CD4-positive, alpha-beta T cell treated with Interferon alpha-2 for 1 hour (primary cell): ENCODE results near the gene KCNAB2.
A peak's percentile ranks its signal among the peaks of the same experiment; 100 is the strongest.

Experiments used
- DNase-seq, 2 donors: peaks; one replicate each; pipeline ENCODE4 v3.0.0-alpha.2; 2020 to 2022

The KCNAB2 gene

DNA sequence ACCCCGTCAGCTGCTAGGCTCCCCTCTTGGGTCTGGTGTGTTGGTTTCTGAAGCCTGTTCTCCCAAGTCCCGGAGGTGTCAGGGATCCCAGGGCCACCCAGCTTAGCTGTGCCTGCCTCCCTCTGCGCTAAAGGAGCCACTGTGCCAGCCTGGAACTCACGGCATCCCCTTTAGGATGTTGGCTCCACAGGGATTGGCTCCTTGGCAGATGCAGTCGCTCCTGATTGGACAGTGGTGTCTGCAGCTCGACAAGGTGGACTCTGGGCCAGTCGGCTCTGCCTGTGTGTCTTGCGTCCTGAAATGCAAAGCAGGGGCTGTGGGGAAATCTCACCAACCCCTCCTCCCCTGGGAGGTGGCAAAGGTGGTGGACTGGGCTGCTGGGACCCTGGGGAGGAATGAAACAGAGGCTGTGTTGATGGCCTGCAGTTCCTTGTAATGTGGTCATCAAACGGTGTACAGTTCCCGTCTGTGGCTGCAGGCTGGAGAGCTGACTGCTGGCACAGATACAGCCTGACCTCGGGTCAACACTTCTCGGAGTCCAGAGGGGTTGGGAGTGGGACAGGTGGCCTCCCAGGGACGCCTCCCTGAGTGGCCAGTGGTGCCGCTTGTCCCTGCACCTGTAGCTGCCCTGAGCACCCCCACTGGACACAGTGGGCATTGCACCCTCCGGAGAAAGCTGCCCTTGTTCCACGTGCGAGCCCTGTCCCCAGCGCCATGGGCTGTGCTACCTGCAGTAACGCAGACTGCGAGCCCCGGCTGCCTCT is 11.5 kb upstream of the KCNAB2 start:
- peak; percentile 20 to 44 for DNase-seq

- no peak for DNase-seq
Observed at GRCh38 chr1:6034750-6035096, 11.0 kb upstream of the KCNAB2 start.

- no peak for DNase-seq
Observed at GRCh38 chr1:6035303-6035702, 10.4 kb upstream of the KCNAB2 start.

DNA sequence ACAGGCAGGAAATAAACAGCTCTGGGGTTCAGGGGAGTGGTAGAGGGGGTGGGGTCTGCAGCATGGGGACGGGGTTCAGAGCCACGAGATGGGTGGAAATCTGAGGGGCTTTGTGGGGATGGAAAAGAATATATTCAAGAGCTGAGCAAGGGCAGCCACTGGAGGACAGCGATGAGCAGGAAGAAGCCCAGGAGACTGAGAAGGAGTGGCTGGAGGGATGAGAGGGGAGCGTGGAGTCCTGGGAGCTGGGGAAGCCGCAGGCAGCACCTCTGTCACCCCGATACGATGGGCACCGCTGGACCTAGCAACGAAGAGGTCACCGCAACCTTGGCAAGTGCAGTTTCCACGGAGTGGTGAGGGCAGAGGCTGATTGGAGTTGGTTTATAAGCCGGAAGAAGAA is 10.0 kb upstream of the KCNAB2 start:
- no peak for DNase-seq

DNA sequence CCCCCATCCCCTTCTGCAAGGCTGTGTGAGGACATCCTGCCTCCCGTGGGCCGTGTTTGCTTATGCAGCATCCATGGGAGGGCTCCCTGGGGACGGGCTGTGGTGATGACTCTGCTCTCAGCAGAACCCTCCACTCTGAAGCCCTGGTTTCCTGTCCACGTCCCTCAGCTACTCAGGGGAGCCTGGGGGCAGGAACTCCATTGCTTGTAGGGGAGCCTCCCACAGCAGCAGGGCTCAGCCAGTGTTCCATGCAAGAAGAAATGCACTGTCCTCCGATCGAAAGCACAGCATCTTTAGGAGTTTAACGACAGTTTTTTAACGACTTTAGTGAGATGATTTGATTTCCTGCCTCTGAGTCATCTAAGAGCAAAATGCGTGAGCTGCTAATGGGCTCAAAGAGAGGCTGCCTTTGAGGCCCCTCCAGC is 8.3 kb upstream of the KCNAB2 start:
- no peak for DNase-seq

GRCh38 chr1:6038603-6039002 is 7.1 kb upstream of the KCNAB2 start:
- no peak for DNase-seq

DNA sequence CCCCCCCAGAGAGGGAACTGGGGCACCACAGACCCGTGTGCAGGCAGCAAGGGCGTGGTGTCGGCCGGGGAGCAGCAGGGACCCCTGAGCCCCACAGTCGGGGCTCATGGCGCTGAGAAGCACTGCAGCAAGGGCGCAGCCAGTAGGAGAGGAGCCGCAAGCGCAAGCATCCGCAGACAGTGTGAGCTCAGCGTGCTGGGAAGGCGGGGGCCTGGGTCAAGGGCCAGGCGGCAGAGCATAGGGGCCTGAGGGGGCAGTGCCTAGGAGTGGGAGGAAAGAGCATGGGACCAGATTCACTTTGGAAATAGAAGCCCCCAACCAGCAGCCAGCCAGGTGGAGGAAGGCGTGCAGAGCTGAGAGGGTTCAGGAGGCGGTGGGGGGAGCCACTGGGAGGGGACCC is 6.7 kb upstream of the KCNAB2 start:
- DNase-seq: no peak

DNA sequence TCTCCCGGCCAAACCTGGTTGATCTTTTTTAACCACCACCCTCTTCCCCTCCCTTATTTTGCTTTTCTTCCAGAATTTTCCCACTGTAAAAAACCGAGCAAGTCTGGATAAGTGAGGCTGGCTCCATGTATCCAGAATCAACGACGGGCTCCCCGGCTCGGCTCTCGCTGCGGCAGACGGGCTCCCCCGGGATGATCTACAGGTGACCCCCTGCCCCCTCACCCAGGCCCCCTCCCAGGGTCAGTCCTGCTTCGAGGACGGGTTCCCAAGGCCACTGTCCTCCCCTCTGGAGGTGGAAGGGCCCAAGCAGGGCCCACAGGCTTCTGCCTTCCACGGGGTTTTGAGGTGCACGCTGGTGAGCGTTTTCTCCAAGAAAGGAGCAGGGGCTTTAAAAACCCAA is 5.2 kb upstream of the KCNAB2 start:
- no peak for DNase-seq

- DNase-seq: no peak
Observed at GRCh38 chr1:6040861-6041415, 4.8 kb upstream of the KCNAB2 start.

- DNase-seq: no peak
Observed at GRCh38 chr1:6041432-6042062, 4.1 kb upstream of the KCNAB2 start.

DNA sequence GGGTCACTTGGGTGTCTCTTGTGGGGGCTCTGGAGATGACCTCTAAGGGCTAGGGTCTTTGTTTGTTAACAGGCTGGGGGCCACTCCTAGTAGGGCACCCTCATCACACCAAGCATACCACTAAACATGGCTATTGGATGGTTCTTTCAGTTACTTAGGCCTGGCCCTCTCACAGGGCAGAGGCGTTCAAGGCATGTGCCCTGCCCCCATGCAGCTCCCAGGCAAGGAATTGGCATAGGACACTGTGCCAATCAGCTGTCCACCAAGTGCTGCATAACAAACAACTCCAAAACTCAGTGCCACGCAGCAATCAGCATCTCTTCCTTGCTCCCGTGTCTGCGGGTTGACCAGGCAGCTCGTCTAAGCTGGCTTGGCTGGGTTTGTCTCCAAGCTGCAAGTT is 2.1 kb upstream of the KCNAB2 start:
- no peak for DNase-seq

- no peak for DNase-seq
Observed at GRCh38 chr1:6044481-6045109, 1.1 kb upstream of the KCNAB2 start.

GRCh38 chr1:6045110-6045502 is 582 bp upstream of the KCNAB2 start:
- DNase-seq: no peak

DNA sequence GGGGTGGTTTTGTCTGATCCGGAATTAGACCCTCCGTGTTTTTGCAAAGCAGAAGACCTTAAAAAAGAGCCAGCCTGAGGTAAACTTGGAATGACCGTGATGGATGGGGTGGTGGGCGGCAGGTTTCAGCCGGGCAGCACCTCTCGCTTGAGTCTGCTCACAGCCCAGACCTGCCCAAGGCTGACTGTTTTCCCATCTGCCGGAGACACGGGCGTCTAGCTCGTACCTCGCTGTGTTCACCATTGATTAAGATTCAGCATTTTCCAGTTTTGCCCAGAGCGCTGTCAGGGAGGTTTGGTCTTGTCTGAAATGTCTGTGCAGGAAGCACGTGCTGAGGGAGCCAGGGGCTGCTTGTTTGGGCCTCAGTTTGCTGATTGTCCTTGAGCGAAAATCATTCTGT is 591 bp downstream of the KCNAB2 start:
- DNase-seq: no peak

DNA sequence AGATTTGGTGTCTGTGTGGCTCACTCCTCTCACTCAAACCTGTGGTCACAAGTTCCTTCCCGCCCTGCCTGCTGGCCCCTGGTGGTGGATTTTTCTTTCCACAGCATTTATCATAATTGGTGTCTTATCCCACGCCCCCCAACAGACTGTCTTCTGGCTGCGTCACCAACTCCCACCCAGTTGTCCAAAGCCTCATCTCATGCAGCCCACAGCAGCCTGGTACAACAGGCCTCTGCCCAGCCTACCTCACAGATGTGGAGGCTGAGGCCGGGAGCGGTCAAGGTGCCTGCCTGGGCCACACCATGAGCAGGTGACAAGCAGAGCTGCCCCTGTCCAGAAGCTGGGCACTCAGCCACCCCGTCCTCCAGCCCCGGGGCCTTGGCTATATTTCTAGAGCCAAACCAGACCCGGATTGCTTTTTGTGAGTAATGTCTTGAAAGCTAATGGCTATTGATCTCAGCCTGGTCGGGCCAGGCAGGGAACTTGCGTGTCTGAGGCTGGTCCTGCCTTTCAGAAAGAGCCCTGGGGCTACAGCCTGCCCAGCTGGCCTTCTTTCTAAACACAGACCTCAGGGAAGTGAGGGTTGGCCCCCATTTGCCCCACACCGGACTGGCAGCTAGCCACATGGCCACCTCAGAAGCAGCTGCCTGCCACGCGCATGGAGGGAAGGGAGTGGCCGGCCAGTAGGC is 2.6 kb downstream of the KCNAB2 start:
- DNase-seq: no peak

- no peak for DNase-seq
Observed at GRCh38 chr1:6049419-6049818, 3.7 kb downstream of the KCNAB2 start.

GRCh38 chr1:6051423-6051822 is 5.7 kb downstream of the KCNAB2 start:
- DNase-seq: no peak

DNA sequence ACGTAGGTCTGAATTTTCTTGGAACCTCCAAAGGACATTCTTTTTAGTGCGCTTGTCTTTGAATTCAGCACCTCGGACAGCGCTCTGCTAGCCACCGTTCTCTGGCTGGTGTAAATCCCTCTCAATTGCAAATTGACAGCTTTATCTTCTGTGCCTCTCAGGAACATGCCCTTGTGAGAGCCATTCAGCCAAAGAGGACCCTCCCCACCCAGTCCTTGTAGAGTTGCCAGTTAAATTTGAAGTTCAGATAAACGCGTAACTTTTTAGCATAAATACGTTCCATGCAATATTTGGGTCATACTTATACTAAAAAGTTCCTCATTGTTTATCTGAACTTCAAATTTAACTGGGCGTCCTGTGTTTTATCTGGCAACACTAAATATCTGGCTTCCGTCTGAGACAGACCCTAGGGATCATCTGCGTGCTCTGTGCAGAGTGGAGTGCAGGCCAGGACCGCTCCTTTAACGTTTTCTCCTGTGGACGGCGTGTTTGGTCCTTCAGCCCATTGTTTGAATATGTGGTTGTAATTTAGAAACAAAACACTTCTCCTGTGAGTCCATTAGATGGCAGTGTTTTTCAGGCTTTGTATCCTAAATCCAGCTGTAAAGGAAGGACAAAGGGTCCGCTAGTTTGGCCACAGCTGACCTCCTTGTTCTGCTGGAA is 7.0 kb downstream of the KCNAB2 start:
- DNase-seq: peak in 1 of 2 donors; percentile 48

GRCh38 chr1:6053206-6053546 is 7.5 kb downstream of the KCNAB2 start:
- DNase-seq: no peak

- DNase-seq: no peak
Observed at GRCh38 chr1:6054596-6054995, 8.9 kb downstream of the KCNAB2 start.

GRCh38 chr1:6056572-6056948 is 10.9 kb downstream of the KCNAB2 start:
- DNase-seq: no peak

DNA sequence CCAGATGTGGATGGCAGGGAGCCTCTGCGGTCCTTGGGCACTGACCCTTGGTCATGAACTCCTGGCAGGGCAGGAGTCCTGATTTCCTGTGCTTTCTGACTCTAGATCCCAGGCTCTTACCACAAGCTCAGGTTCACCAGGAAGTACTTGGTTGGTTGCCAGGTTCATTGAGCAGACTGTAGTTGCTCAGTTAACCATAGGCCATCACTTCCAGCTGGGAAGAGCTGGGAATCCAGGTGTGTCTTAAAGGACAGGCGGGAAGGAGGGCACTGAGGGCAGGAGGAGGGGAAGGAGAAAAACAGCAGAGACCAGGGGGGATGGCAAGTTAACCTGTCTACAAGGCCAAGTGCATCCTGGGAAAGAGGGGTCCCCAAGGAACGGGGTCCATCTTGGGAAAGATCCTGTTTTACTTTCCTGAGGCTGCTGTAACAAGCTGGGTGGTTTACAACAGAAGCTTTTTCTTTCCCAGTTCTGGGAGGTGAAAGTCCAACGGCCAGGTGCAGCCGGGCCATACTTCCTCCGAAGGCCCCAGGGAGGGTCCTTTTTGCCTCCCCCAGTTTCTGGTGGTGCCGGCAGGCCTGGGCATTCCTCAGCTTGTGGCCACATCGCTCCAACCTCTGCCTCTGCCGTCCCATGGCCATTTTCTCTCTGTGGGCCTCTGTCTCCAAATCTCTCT is 11.6 kb downstream of the KCNAB2 start:
- DNase-seq: no peak

DNA sequence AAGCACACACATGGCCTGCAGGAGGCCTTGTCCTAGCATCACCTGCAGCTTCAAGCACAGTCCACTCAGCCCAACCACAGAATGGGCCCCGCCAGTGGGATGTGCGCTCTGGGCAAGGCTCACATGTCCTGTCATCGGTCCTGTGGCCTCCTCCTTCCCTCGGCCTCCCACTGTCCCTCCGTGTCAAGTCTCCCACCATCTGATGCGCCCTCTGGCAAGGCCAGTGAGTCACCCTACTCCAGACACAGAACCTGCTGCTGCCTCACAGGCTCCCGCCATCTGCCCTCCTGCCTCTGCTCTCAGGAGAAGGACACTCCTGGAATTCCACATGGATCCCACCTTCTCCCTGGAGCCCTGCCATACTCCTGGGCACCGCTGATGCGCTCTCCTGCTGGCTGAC is 14.2 kb downstream of the KCNAB2 start:
- no peak for DNase-seq
